Hepatocyte (in vitro differentiated cells): ENCODE measurements around the gene XPO6. TPM values are rescaled to one million over a fixed set of nuclear protein-coding genes. Genes with fewer than 3 reads are reported as not detected.
A peak's percentile ranks its signal among the peaks of the same experiment; 100 is the strongest.

ENCODE experiments used
- DNase-seq: peaks from one replicate; pipeline ENCODE4 v3.0.0-alpha.2; 2016; ENCODE audit warnings: low spot score
- H2AFZ ChIP-seq: fragments of 200-600 bp; sonication (generic); 2 replicates; pipeline ENCODE4 v1.6.0; 2016; ENCODE audit warnings: antibody characterized with exemption, mild to moderate bottlenecking
- H3K27ac ChIP-seq: fragments of 200-600 bp; sonication (generic); 2 replicates; pipeline ENCODE4 v1.5.1; 2016; ENCODE audit warnings: mild to moderate bottlenecking
- H3K27me3 ChIP-seq: fragments of 200-600 bp; sonication (generic); 2 replicates; pipeline ENCODE4 v1.6.1; 2016
- H3K36me3 ChIP-seq: fragments of 200-600 bp; sonication (generic); replicated peaks from 2 replicates; pipeline ENCODE4 v1.5.1; 2016; ENCODE audit warnings: low read depth; ENCODE audit not compliant: insufficient read depth
- H3K4me1 ChIP-seq: fragments of 200-600 bp; sonication (generic); 2 replicates; pipeline ENCODE4 v1.5.1; 2016; ENCODE audit warnings: mild to moderate bottlenecking, moderate library complexity; ENCODE audit not compliant: insufficient read depth
- H3K4me2 ChIP-seq: fragments of 200-600 bp; sonication (generic); 2 replicates; pipeline ENCODE4 v1.6.0; 2016
- H3K4me3 ChIP-seq: fragments of 200-600 bp; sonication (generic); 2 replicates; pipeline ENCODE4 v1.5.1; 2016; ENCODE audit warnings: mild to moderate bottlenecking
- H3K79me2 ChIP-seq: fragments of 200-600 bp; sonication (generic); 2 replicates; pipeline ENCODE4 v1.6.0; 2017; ENCODE audit warnings: mild to moderate bottlenecking
- H3K9me2 ChIP-seq: fragments of 200-600 bp; sonication (generic); replicated peaks from 2 replicates; pipeline ENCODE4 v1.6.0; 2017; ENCODE audit warnings: mild to moderate bottlenecking; ENCODE audit not compliant: insufficient read depth
- H3K9me3 ChIP-seq: fragments of 200-600 bp; sonication (generic); 2 replicates; pipeline ENCODE4 v1.5.1; 2016; ENCODE audit warnings: low read depth, mild to moderate bottlenecking
- H4K20me1 ChIP-seq: fragments of 200-600 bp; sonication (generic); 2 replicates; pipeline ENCODE4 v1.6.0; 2016; ENCODE audit warnings: mild to moderate bottlenecking; ENCODE audit not compliant: insufficient read depth, poor library complexity, severe bottlenecking
- EZH2 ChIP-seq: fragments of 200-600 bp; sonication (generic); IDR thresholded peaks from 2 replicates; pipeline ENCODE4 v1.6.1; 2016; ENCODE audit warnings: antibody characterized with exemption, mild to moderate bottlenecking, borderline replicate concordance
- EZH2phosphoT487 ChIP-seq: fragments of 200-600 bp; sonication (generic); IDR thresholded peaks from one replicate; pipeline ENCODE4 v1.6.1; 2018; ENCODE audit warnings: antibody characterized with exemption, mild to moderate bottlenecking, low read depth, moderate library complexity; ENCODE audit not compliant: unreplicated experiment, severe bottlenecking
- WGBS: methylation state at CpG from one replicate; pipeline ENCODE4 v1.1.6; 2016; ENCODE audit warnings: low lambda C conversion rate; ENCODE audit errors: missing lambda C conversion rate; 5-methylcytosine and 5-hydroxymethylcytosine counted together
- polyA plus RNA-seq: library from polyadenylated mRNA; unstranded; fragments of >200 nt; fragmentation: Nextera tagmentation; extraction: Ambion mirVana; gene quantifications from 2 replicates; pipeline ENCODE4 v1.2.1, GENCODE V29; 2016
- total RNA-seq: library from RNA; depleted of rRNA; stranded (reverse); fragments of >200 nt; gene quantifications from 2 replicates; pipeline ENCODE4 v1.2.3, GENCODE V29; 2014
- TF ChIP-seq, protein P1 (sequence below): fragments of 200-600 bp; sonication (generic); IDR thresholded peaks from 2 replicates; pipeline ENCODE4 v1.5.1; 2016; ENCODE audit warnings: antibody characterized with exemption, mild to moderate bottlenecking; ENCODE audit not compliant: poor library complexity

Gene XPO6
- total and polyA plus RNA-seq, 2 experiments from 2014 or later, result 39.8 to 111 TPM

DNA sequence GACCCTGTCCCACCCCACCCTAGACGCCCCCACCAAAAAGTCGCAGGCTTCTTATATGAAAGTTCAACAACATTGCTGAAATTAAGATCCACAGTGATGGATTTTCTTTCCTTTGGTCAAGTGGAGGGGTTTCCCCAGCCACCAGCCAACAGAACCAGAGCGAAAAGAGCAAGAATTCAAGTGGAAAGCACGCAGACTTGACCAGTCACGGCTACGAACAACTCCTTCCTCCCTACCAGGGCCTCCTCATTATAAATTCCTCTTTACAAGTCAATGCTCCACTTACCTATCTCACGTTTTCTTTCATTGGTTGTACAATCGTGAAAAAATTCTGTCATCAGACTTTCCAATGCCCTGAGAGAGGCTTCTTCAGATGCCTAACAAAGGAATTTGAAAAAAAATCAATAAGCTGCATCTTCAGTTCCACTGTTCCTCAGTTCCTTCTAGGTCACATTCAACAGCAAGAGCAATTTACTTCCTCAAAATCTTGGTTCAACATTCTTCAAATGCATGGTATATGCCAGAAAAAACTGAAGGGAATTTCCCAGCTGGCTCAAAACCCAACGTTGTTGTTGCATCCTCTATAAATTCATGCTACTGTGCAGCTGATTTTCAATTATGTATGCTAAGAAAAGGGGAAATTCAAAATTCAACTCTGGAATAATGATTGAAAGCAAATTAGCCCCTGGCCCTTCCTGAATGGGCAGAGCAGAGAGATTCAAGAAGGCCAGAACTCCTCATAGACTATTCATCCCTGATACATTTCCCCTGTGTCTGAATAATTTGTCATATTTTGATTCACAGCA is 30.9 kb downstream of the XPO6 start:
- Histone ChIP-seq H3K27ac (peak overlapping the region; percentile 31), H2AFZ (no peak overlapping the region), H3K27me3 (no peaks in the 10 kb centered on the region), H3K4me3 (no peak overlapping the region), H3K9me3 (no peaks in the 10 kb centered on the region), H3K9me2 (no peaks in the 10 kb centered on the region), H3K79me2 (peaks cover 87% of the 10 kb centered on the region), H3K4me1 (peaks cover 11% of the 10 kb centered on the region), H3K36me3 (no peaks in the 10 kb centered on the region), H4K20me1 (peaks cover 10% of the 10 kb centered on the region), H3K4me2 (no peak overlapping the region)
- 87% methylated on average over 9 of the region's 9 CpGs for WGBS
- no peak for DNase-seq
- TF ChIP-seq EZH2 (no peak), EZH2phosphoT487 (no peak)
- TF ChIP-seq, protein P1, sequence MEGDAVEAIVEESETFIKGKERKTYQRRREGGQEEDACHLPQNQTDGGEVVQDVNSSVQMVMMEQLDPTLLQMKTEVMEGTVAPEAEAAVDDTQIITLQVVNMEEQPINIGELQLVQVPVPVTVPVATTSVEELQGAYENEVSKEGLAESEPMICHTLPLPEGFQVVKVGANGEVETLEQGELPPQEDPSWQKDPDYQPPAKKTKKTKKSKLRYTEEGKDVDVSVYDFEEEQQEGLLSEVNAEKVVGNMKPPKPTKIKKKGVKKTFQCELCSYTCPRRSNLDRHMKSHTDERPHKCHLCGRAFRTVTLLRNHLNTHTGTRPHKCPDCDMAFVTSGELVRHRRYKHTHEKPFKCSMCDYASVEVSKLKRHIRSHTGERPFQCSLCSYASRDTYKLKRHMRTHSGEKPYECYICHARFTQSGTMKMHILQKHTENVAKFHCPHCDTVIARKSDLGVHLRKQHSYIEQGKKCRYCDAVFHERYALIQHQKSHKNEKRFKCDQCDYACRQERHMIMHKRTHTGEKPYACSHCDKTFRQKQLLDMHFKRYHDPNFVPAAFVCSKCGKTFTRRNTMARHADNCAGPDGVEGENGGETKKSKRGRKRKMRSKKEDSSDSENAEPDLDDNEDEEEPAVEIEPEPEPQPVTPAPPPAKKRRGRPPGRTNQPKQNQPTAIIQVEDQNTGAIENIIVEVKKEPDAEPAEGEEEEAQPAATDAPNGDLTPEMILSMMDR, result no peak

DNA sequence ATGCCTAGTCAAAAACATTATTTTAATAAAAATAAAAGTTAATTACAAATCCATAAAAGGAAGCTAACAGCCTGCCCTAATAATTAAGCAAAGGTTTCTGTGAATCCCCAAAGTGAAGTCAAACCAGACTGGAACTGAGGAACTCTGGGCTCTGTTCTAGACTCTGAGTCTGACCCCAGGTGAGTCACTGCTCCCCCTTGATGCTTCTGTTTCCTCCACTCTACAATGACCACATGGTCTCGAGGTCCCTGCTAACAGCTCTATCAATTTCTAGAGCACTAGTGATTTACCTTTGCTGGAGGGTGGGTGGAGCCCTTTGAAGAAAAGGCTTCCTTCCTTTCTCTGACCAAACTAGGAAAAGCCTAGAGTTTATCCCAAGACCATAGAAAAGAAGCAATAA is 32.4 kb downstream of the XPO6 start:
- H3K4me1 ChIP-seq, result peaks cover 9% of the 10 kb centered on the region
- DNase-seq, result no peak
- 100% methylated on average over 1 of the region's 1 CpG for WGBS

DNA sequence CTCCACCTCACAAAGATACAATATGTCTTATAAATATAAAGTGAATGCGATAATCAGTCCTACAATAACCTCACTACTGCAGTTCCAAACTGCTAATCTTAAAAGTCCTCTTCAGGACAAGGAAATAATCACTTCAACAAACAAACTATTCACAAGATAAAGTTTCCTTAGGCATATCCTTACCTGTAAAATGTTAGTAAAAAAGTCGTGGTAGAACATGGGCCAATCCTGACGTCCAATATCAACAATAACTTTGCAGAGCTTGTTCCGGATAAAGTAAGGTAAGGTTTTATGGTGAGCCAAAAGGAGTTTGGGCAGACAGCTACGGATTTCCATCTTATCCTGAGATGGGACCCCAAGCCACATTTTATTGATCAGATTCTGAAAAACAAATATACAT is 36.0 kb downstream of the XPO6 start:
- no peaks in the 10 kb centered on the region for H3K27me3 ChIP-seq
- DNase-seq, result no peak
- H3K9me2 ChIP-seq, result no peaks in the 10 kb centered on the region
- no peak overlapping the region for H3K4me2 ChIP-seq
- TF ChIP-seq, protein P1, result no peak
- TF ChIP-seq EZH2 (no peak), EZH2phosphoT487 (no peak)
- no peak overlapping the region for H3K27ac ChIP-seq
- H3K9me3 ChIP-seq, result no peaks in the 10 kb centered on the region
- H4K20me1 ChIP-seq, result no peaks in the 10 kb centered on the region
- WGBS, result 84% methylated on average over 5 of the region's 5 CpGs
- no peak overlapping the region for H3K4me3 ChIP-seq
- no peaks in the 10 kb centered on the region for H3K4me1 ChIP-seq
- no peak overlapping the region for H2AFZ ChIP-seq
- H3K79me2 ChIP-seq, result peaks cover 42% of the 10 kb centered on the region
- H3K36me3 ChIP-seq, result no peaks in the 10 kb centered on the region

More for the DNA sequence above, 32.4 kb downstream of the XPO6 start:
- Histone ChIP-seq H3K27ac (no peak overlapping the region), H4K20me1 (peaks cover 8% of the 10 kb centered on the region), H3K9me2 (no peaks in the 10 kb centered on the region), H3K4me2 (no peak overlapping the region), H3K79me2 (peaks cover 73% of the 10 kb centered on the region), H3K27me3 (no peaks in the 10 kb centered on the region), H3K9me3 (no peaks in the 10 kb centered on the region), H3K36me3 (no peaks in the 10 kb centered on the region), H2AFZ (no peak overlapping the region), H3K4me3 (no peak overlapping the region)
- TF ChIP-seq EZH2phosphoT487, result no peak
- TF ChIP-seq EZH2, result no peak
- TF ChIP-seq, protein P1, result no peak
